Midbrain (tissue), 1 donor: ENCODE measurements around the gene MAEA.

Experiments used
- DNase-seq: peaks from one replicate; lab custom pipeline; 2025; lab: John Stamatoyannopoulos, UW

The MAEA gene

GRCh38 chr4:1379801-1380331, 90.2 kb downstream of the MAEA start:
- DNase-seq: no peak

- DNase-seq: no peak
These were observed 90.9 kb downstream of the MAEA start for GRCh38 chr4:1380368-1381151.

- DNase-seq: no peak
These were observed 91.5 kb downstream of the MAEA start for GRCh38 chr4:1381181-1381621.

- DNase-seq: no peak
These were observed 92.4 kb downstream of the MAEA start for GRCh38 chr4:1381944-1382541.

GRCh38 chr4:1382776-1383727, 93.4 kb downstream of the MAEA start:
- DNase-seq: no peak

GRCh38 chr4:1383728-1384591, 94.3 kb downstream of the MAEA start:
- DNase-seq: no peak

- no peak for DNase-seq
These were observed 95.1 kb downstream of the MAEA start for GRCh38 chr4:1384675-1385372.

- no peak for DNase-seq
These were observed 96.0 kb downstream of the MAEA start for GRCh38 chr4:1385373-1386340.
